Astrocyte of the hippocampus (primary cell): ENCODE results near the gene TMEM98.
"Not testable (repeated sequence)": the region's sequence is repeated elsewhere in the genome, so short reads cannot be mapped to it uniquely, and the experiment has no call there.

Source experiments
- DNase-seq: peaks from one replicate; pipeline ENCODE4 v3.0.0; 2011; ENCODE audit warnings: low read depth, low spot score

Gene TMEM98

DNA sequence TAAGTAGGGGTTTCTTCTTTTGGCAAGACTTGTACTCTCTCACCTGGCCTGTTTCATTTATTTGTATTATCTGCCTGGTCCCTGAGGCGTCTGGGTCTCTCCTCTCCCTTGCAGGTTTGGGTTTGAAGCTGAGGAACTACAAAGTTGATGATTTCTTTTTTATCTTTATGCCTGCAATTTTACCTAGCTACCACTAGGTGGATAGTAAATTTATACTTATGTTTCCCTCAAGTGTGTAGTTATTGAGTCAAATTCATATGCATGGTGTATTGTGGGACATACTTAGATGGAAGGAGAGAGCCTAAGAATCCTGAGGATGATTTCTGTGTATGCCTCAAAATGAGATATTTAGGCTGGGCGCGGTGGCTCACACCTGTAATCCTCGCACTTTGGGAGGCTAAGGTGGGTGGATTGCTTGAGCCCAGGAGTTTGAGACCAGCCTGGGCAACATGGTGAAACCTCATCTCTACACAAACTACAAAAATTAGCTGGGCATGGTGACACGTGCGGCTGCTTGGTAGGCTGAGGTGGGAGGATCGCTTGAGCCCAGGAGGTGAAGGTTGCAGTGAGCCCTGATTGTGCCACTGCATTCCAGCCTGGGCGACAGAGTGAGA lies 13.6 kb downstream of the TMEM98 start:
- DNase-seq, result no peak

DNA sequence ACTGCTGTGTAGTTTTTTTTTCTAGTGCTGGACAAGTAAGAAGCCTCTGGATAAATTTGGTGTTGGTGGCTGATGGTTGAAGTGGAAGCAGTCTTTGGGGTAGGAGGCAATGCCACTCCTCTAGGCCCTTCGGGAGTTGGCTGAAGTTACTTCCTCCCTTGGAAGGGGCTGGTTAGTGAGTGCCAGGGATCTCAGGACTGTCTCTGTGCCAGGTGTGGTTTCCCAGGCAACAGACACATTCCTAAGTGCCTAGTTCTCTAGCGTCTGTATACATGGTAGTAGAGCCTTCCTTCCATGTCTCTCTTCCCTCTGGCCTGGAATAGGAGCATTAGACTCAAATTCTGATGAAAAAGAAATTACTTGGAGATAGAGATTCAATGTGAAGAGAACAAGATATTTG lies 15.3 kb downstream of the TMEM98 start:
- peak; percentile 44 for DNase-seq

DNA sequence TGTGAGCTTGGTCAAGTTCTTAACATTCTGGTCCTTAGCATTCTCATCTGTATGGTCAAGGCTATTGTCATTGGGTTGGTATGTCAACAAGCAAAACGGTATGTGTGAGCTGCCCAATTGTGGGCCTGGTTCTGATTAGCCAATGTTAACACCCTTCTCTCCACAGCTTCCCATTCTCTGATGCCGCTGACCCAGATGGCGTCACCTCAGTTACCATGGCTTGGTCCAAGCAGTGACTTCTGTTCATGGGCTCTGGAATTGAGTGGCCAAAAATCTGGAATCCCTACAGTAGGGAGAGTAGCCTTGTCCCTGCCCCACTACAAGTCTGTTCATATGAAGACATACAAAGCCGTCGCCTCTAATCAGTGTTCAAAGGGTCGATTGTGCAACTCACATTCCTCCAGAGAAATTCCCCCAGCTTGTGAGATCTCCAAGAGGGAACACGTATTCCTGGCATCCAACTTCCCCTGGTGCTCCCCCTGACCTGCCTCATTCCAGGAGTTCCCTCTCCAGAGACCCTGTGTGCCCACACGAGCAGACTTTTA lies 15.8 kb downstream of the TMEM98 start:
- DNase-seq, result peak; percentile 54

DNA sequence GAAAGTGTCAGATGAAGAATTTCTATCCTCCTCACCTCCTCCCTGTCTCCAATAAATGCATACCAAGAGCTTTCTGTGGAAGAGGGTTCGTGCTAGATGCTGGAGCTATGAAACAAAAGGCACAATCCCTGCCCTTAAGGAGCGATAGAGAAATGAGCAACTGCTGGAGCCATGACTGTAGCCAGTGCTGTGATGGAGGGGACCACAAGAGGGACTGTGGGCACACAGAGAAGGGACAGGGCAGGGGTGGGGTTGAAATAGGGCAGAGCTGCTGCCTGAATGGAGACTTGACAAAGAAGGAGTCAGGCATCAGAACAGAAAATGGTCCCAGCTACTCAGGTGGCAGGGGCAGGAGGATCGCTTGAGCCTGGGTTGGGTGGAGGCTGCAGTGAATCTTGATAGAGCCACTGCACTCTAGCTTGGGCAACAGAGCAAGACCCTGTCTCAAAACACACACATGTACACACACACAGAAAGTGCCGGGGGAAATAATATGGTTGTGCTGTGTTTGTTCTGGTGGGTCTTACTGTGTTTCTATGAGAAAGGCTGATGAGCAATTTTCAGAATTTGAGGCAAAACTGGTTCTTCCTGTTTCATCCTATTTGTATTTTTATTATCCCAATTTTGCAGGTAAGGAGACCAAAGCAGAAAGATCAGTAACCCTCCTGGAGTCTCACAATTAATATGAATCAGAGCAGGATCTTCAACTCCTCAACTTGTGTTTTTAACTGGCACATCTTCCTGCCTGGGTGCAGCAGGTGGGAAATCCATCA lies 16.5 kb downstream of the TMEM98 start:
- DNase-seq, result no peak

GRCh38 chr17:32946375-32947135 lies 18.6 kb downstream of the TMEM98 start:
- DNase-seq, result no peak

GRCh38 chr17:32947736-32948135 lies 19.8 kb downstream of the TMEM98 start:
- DNase-seq, result no peak

- no peak for DNase-seq
These were observed 21.2 kb downstream of the TMEM98 start for GRCh38 chr17:32949181-32949580.

- not testable (repeated sequence) for DNase-seq
These were observed 24.5 kb downstream of the TMEM98 start for GRCh38 chr17:32952491-32952890.

DNA sequence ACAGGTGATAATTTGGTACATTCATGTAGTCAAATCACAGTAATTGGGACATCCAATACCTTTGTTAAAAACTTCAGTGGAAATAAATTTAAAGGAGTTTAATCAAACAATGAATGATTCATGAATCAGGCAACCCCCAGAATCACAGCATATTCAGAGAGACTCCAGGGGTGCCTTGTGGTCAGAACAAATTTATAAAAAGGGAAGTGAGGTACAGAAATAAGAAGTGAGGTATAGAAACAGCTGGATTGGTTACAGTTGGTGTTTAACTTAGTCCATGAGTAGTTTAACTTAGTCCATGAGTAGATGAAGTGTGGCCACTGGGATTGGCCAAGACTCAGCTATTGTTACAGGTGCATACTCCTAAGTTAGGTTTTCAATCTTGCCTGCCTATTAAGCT lies 25.1 kb downstream of the TMEM98 start:
- DNase-seq, result no peak

DNA sequence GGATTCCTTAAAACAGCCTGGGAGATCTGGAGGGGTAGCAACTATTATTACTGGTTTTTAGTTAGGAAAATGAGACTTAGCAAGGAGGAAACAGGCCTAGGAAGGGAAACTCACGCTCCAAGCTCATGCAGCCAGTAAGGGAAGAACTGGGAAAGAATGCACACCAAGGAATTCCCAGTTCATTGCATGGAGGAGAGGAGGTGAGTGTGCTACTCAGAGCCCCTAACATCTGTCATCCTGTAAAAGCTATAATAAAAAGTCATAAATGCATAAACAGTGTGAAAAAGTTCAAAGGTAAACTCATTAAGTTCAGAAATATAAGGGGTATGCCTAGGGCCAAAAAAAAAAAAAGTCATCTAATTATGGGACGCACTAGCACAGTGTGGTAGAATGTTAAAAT lies 25.9 kb downstream of the TMEM98 start:
- DNase-seq, result no peak

DNA sequence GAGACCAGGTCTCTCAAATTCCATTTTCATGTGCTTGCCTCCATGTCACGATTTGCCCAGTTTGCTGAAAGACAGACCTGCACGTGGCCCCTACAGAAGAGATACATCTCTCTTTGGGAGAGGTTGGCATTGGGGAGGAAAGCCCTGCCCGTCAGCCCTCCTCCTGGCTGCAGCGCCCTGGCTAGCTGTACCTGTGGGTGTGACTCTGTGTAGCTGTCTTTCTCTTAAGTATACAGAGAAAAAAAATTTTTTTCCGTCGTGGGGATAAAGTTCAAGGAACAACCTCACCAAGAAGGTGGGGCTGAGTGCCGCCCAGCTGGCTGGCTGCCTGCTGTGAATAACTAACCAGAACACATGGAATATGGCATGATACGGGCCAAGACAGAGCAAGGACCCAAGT lies 26.5 kb downstream of the TMEM98 start:
- no peak for DNase-seq

DNA sequence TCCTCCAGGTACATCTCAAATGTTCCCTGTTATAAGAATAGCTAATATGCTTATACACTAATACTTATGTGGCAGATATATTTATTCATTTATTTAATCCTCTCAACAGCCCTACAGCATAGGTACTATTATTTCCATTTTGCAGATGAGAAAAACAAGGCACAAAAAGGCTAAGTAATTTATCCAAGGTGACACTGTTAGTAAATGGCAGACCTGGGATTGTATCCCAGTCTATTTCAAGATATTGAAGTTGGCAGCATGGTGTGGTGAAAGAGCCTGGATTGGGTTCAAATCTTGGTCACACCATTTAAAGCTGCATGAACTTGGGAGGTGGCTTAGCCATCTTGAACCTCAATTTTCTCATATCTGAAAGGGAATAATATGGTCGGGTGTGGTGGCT lies 27.2 kb downstream of the TMEM98 start:
- no peak for DNase-seq

DNA sequence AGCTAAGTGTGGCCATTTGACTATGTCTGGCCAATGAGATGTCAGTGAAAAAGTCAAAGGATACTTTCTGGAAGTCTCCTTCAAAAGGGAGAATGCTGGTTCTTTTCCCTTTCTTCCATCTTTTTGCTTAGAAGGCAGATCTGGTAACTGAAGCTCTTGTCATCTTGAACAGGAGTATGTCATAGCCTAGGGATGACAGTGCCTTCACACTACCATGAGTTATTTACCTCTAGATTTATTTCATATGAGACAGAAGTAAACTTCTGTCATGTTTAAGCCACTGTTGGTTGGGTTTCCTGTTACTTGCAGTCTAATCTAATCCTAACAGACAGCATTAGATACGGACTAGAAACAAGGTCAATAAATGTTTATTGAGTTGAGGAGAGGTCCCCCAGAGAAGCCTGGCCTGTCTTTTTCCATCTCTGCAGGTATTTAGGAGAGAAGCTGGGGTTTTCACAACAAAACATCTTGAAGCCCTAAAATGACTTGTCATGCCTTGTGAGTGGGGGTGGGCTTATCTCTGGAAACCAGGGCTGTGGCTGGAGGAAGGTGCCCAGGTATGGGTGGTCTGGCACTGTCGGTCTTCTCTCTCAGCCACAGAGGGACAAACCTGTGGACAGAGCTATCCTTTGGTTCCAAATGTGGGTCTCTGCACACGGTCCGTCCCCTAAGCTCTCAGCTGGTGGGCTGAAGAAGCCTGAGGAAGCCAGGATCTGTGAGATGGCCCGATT lies 28.5 kb downstream of the TMEM98 start:
- DNase-seq, result no peak

DNA sequence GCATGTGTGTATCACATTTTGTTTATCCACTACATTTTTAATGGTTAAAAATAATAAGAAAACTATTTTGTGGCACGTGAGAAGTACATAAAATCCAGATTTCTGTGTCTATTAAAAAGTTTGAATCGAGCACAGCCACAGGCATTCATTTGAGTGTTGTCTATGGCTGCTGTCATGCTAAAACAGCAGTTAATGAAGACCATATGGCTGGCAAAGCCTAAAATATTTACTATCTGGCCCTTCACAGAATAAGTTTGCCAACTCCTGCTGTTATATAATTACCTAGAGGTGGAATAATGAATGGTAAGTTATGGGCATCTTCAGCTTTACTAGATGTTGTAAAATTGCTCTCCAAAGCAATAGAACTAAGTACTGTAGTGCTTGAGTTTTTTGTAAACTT lies 30.5 kb downstream of the TMEM98 start:
- DNase-seq, result no peak

GRCh38 chr17:32960815-32961214 lies 32.9 kb downstream of the TMEM98 start:
- DNase-seq, result no peak

DNA sequence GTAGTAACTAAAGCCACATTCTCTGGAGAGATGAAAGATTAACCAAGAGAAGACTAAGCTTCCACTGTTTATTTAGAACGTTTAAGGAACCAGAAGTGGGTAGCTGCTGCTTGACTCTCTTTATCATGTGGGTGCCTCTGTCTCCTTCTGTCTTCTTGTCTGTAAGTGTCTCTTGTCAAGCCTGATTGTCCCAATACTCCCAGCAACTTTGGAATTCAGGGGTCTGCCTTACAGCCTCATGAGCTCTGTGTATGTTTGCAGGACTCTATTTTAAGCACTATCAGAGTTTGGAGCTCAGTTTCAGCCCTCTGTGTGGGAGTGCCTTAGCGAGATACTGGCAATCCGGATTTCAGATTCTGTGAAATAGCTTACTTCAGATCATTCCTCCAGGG lies 34.4 kb downstream of the TMEM98 start:
- no peak for DNase-seq

GRCh38 chr17:32964541-32964940 lies 36.6 kb downstream of the TMEM98 start:
- no peak for DNase-seq

DNA sequence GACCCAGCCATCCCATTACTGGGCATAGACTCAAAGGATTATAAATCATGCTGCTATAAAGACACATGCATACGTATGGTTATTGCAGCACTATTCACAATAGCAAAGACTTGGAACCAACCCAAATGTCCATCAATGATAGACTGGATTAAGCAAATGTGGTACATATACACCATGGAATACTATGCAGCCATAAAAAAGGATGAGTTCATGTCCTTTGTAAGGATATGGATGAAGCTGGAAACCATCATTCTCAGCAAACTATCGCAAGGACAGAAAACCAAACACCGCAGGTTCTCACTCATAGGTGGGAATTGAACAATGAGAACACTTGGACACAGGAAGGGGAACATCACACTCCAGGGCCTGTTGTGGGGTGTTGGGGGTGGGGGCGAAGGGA lies 41.3 kb downstream of the TMEM98 start:
- not testable (repeated sequence) for DNase-seq

DNA sequence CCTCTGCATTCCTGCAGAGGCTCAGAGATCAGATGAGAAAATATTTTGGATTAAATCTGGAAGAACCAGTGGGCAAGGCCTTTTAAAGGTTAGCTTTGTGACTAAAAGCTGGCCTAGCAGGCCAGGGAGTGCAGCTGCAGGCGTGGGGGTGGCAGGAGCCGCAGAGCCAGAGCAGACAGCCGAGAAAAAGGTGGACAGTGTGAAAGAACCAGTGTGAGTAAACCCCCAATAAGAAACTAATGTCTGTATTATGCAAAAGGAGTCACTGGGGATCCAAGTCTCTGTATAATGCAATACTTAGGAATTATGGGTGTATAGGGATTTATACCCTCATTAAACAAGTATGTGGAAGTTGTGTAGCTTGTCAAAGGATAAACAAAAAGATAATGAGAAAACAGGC lies 42.3 kb downstream of the TMEM98 start:
- no peak for DNase-seq

DNA sequence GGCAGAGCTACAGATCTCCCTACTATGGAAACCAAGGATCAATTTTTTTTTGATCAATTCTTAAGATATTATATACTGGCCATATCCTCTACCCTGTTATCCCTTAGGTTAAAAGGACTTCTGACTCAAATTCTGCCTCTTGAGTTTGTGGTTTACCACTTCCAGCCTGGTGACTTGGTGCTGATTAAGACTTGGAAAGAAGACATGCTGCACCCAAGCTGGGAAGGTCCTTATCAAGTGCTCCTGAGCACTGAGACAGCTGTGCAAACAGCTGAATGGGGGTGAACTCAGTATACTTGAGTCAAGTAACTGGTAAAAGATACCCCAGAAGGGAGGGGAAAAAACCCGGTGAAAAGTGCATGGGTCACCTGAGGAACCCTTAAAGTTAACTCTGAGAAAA lies 43.2 kb downstream of the TMEM98 start:
- DNase-seq, result no peak

DNA sequence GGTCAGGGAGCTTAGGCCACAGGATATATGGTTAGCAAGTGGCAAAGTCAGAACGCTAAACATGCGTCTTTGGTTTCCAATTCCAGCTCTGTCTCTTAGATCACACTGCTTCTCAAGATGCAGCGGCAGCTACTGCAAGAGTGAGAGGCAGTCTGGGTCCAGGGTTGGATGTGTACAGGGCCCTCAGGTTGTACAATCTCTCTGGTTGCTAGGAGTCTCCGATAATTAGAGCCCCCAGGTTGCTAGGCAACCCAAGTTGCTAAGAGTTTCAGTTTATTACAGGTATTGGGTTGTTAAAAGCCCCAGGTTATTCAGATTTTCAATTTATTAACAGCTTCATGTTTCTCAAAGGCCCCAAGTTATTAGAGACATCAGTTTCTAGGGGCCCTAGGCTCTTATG lies 48.2 kb downstream of the TMEM98 start:
- DNase-seq, result no peak

DNA sequence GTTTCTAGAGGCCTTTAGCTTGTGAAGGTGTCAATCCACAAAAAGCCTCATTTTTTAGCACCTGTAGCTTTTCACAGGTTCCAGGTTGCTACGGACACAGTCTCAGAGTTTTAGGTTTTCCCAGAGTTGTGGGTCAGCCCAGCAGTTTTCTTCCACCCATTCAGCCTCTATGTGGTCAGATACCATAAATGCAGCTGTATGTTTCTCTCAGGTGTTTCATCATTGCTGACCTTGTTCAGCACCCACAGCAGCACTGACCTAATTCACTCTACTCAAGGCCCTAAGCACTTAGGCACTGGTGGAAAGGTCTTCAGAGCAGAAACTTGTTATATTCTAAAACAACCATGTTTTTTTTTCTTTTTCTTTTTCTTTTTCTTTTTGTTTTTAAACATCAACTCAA lies 48.7 kb downstream of the TMEM98 start:
- no peak for DNase-seq
